ENCODE results near the gene DNAJC15. TPM values are rescaled to one million over a fixed set of nuclear protein-coding genes. Genes with fewer than 3 reads are reported as not detected.

Gene DNAJC15
- polyA plus RNA-seq, 1 donor = 26.7 TPM

DNA sequence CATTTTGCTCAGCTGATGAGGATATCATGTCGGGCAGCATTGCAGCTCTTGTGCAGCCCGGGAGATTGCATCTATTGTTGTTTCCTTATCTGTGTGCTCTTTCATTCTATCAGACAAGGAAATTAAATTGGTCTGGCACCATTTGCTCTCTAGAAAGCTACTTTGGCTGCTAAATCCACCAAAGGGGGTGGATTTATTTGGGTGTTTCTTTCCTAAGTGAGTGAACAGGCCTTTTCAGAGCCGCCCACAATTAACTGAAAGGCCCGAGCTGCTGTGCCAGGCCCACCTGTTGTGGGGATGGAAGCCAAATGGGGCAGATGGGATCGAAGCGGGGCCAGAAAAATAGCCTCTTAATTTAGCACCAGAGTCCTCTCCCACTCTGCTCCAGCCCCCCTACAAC is 99.4 kb downstream of the DNAJC15 start:
- Histone ChIP-seq H3K9me3 (ENCODE audit: control insufficient read depth, low read depth, low read length) (no peaks in the 10 kb centered on the region), H3K4me3 (ENCODE audit: low read length) (no peak overlapping the region), H3K27me3 (ENCODE audit: control insufficient read depth, insufficient read depth, low read length) (no peaks in the 10 kb centered on the region), H3K4me1 (ENCODE audit: control insufficient read depth, insufficient read depth, low read length) (no peaks in the 10 kb centered on the region), H3K27ac (ENCODE audit: low read length) (no peak overlapping the region), H3K36me3 (ENCODE audit: control insufficient read depth, insufficient read depth, low read length) (no peaks in the 10 kb centered on the region)
- no peak for DNase-seq
- no CpG with 5 or more reads among the region's 6 CpGs for WGBS (ENCODE audit: insufficient coverage, low lambda C conversion rate)

DNA sequence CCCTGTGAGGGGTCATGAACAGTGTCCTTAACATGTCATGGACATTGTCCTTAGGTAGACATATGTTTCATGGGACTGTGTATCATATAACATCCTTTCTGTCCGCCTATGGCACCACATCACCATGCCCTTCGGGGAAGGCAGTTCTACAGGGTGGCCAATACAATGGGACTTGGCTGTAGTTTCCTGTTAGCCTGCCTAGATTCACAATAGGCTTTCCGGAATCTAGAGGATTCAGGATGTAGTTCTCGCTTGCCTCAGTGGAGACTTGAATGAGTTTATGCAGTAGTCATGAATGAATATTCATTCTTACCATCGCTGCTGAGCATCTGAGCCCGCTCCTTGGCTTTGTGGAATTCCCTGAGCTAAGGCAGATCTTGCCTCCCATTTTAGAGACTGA is 100.5 kb downstream of the DNAJC15 start:
- Histone ChIP-seq H3K27ac (ENCODE audit: low read length) (no peak overlapping the region), H3K4me1 (ENCODE audit: control insufficient read depth, insufficient read depth, low read length) (no peaks in the 10 kb centered on the region), H3K4me3 (ENCODE audit: low read length) (no peak overlapping the region), H3K27me3 (ENCODE audit: control insufficient read depth, insufficient read depth, low read length) (no peaks in the 10 kb centered on the region), H3K36me3 (ENCODE audit: control insufficient read depth, insufficient read depth, low read length) (no peaks in the 10 kb centered on the region), H3K9me3 (ENCODE audit: control insufficient read depth, low read depth, low read length) (no peaks in the 10 kb centered on the region)
- DNase-seq = no peak
- 92% methylated on average over 2 of the region's 6 CpGs for WGBS (ENCODE audit: insufficient coverage, low lambda C conversion rate)

DNA sequence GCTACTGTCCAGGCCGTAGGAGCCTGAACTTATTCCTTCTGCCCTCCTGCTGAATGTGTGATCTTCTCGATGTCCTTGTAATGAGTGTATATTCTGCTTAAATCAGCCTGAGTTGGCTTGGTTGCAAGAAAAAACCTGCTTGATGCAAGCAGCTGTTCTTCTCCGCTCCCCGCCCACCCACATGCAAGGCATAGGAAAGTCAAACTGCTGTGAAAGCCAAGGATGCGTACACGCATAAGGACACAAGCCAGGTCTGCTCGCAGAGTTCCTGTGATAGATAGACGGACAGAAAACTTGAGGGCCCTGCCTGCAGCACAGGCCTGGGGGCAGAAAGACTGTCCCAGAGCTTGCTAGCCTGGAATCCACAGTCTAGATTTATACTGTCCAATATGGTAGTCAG is 101.1 kb downstream of the DNAJC15 start:
- WGBS (ENCODE audit: insufficient coverage, low lambda C conversion rate) = 90% methylated on average over 2 of the region's 8 CpGs
- no peak for DNase-seq
- Histone ChIP-seq H3K27me3 (ENCODE audit: control insufficient read depth, insufficient read depth, low read length) (no peaks in the 10 kb centered on the region), H3K27ac (ENCODE audit: low read length) (no peak overlapping the region), H3K9me3 (ENCODE audit: control insufficient read depth, low read depth, low read length) (no peaks in the 10 kb centered on the region), H3K4me1 (ENCODE audit: control insufficient read depth, insufficient read depth, low read length) (no peaks in the 10 kb centered on the region), H3K36me3 (ENCODE audit: control insufficient read depth, insufficient read depth, low read length) (no peaks in the 10 kb centered on the region), H3K4me3 (ENCODE audit: low read length) (no peak overlapping the region)

DNA sequence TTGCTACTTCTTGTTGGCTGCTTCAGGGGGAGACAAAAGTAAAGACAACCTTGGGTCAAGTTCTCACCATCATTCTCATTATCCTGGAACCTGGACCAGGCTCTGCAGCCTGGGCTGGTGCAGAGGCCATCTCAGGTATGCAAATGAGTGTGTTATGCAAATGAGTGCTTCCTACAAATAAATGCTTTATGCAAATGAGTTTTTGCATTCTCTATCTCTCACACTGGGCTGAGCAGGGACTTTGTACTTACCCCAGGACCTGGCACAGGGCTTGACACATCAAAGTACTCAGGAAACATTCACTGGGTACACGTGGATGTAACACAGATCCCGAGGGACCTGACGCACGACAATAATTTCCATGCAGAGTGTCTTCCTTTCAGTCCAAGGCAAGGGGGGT is 103.0 kb downstream of the DNAJC15 start:
- no peak for DNase-seq
- Histone ChIP-seq H3K27ac (ENCODE audit: low read length) (no peak overlapping the region), H3K4me3 (ENCODE audit: low read length) (no peak overlapping the region), H3K36me3 (ENCODE audit: control insufficient read depth, insufficient read depth, low read length) (no peaks in the 10 kb centered on the region), H3K9me3 (ENCODE audit: control insufficient read depth, low read depth, low read length) (no peaks in the 10 kb centered on the region), H3K4me1 (ENCODE audit: control insufficient read depth, insufficient read depth, low read length) (no peaks in the 10 kb centered on the region), H3K27me3 (ENCODE audit: control insufficient read depth, insufficient read depth, low read length) (peaks cover 2% of the 10 kb centered on the region)
- no CpG with 5 or more reads among the region's 4 CpGs for WGBS (ENCODE audit: insufficient coverage, low lambda C conversion rate)

DNA sequence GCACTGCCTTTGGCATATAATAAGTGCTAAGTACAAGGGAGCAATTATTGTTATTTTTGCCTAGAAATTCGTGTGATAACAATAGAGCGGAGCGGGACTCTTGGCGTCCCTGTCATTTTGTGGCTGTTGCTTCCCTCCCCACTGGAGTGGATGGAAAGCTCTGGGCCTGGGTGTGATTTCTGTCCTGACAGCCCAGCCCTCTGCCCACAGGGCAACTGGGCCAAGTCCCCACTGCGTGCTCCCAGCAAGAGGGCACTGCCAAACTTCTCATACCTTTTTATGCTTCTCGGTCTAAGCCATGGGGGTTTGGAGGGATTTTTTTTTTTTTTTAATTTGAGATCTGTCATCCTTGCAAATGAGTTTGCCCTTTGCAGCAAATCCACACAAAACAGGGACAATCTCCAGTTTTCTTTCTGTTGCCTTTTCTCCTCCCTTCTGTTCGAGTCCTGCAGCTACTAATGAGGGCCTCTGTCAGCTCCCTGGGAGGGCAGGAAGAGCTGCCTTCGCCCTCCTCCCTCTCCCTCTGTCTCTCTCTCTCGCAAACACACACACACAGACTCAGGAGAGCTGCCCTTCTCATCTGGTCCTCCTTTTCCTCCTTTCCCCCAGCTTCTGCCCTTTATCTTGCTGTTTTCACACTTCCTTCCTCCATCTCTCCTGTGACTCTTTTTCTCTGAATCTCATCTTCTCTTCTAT is 103.9 kb downstream of the DNAJC15 start:
- Histone ChIP-seq H3K27ac (ENCODE audit: low read length) (no peak overlapping the region), H3K4me1 (ENCODE audit: control insufficient read depth, insufficient read depth, low read length) (no peaks in the 10 kb centered on the region), H3K9me3 (ENCODE audit: control insufficient read depth, low read depth, low read length) (no peaks in the 10 kb centered on the region), H3K4me3 (ENCODE audit: low read length) (no peak overlapping the region), H3K36me3 (ENCODE audit: control insufficient read depth, insufficient read depth, low read length) (no peaks in the 10 kb centered on the region), H3K27me3 (ENCODE audit: control insufficient read depth, insufficient read depth, low read length) (peaks cover 2% of the 10 kb centered on the region)
- DNase-seq = no peak
- WGBS (ENCODE audit: insufficient coverage, low lambda C conversion rate) = no CpG with 5 or more reads among the region's 9 CpGs

DNA sequence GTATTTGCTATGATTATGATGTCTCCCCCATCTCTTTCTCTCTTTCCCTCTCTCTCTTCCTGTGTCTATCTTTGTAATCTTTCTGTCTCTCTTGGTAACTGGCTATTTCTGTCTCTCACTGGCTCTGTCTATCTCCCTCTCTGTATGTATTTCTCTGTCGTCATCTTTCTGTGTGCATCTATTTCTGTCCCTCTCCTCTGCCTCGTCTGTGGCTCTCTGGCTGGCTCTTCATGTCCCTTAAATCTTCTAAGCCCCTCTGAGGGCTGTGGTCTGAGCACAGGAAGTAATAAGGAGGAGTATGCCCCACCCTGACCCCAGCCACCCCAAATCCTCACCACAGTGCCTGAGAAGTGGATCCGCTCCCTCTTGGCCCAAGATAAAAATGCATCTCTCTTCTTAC is 104.4 kb downstream of the DNAJC15 start:
- no peaks in the 10 kb centered on the region for H3K9me3 ChIP-seq (ENCODE audit: control insufficient read depth, low read depth, low read length)
- no peaks in the 10 kb centered on the region for H3K36me3 ChIP-seq (ENCODE audit: control insufficient read depth, insufficient read depth, low read length)
- WGBS (ENCODE audit: insufficient coverage, low lambda C conversion rate) = no CpG with 5 or more reads among the region's 3 CpGs
- H3K4me1 ChIP-seq (ENCODE audit: control insufficient read depth, insufficient read depth, low read length) = no peaks in the 10 kb centered on the region
- peaks cover 2% of the 10 kb centered on the region for H3K27me3 ChIP-seq (ENCODE audit: control insufficient read depth, insufficient read depth, low read length)
- H3K4me3 ChIP-seq (ENCODE audit: low read length) = no peak overlapping the region
- no peak overlapping the region for H3K27ac ChIP-seq (ENCODE audit: low read length)
- DNase-seq = no peak

DNA sequence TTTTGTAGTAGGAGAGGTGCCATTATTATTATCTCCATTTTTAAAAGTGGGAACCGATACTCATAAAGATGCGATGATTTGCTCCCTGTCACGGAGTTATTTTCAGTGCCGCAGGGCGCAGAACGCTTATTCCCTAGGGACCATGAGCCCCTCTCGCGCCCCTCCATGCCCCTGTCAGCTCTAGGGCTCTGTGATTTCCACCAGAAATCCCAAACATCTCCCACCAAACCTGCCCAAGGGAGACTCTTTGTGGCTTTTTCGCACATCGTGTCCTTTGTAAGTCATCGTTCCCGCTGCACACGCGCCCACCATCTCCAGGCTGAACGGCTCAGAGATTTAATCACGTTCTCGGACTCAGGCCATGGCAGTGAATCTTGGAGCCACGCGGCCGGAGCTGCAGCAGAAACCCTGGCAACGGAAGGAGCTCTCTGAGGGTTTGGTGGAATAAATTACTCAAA is 105.1 kb downstream of the DNAJC15 start:
- WGBS (ENCODE audit: insufficient coverage, low lambda C conversion rate) = no CpG with 5 or more reads among the region's 21 CpGs
- no peak for DNase-seq
- Histone ChIP-seq H3K27ac (ENCODE audit: low read length) (no peak overlapping the region), H3K4me1 (ENCODE audit: control insufficient read depth, insufficient read depth, low read length) (no peaks in the 10 kb centered on the region), H3K36me3 (ENCODE audit: control insufficient read depth, insufficient read depth, low read length) (no peaks in the 10 kb centered on the region), H3K9me3 (ENCODE audit: control insufficient read depth, low read depth, low read length) (no peaks in the 10 kb centered on the region), H3K4me3 (ENCODE audit: low read length) (no peak overlapping the region), H3K27me3 (ENCODE audit: control insufficient read depth, insufficient read depth, low read length) (peaks cover 2% of the 10 kb centered on the region)

DNA sequence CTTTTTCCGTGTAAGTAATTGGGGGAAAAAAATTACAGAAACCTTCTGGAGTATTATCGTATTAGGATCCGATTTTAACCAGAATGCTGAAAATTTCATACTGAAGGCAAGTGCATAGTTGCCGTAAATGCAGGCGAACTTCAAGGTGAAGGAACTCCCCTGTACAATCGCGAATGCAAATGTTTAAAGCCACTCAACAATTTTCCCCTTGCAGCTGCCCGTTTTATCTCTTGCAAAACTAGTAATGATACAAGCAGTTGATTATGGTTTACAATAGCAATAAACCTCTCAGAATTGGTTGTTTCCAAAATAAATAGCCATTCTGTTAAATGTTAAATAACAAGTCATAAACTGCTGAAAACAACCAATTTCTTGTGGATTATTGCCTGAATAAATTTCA is 105.7 kb downstream of the DNAJC15 start:
- Histone ChIP-seq H3K27ac (ENCODE audit: low read length) (no peak overlapping the region), H3K4me1 (ENCODE audit: control insufficient read depth, insufficient read depth, low read length) (no peaks in the 10 kb centered on the region), H3K4me3 (ENCODE audit: low read length) (no peak overlapping the region), H3K9me3 (ENCODE audit: control insufficient read depth, low read depth, low read length) (no peaks in the 10 kb centered on the region), H3K36me3 (ENCODE audit: control insufficient read depth, insufficient read depth, low read length) (no peaks in the 10 kb centered on the region), H3K27me3 (ENCODE audit: control insufficient read depth, insufficient read depth, low read length) (peaks cover 2% of the 10 kb centered on the region)
- DNase-seq = no peak
- 0% methylated on average over 1 of the region's 8 CpGs for WGBS (ENCODE audit: insufficient coverage, low lambda C conversion rate)

DNA sequence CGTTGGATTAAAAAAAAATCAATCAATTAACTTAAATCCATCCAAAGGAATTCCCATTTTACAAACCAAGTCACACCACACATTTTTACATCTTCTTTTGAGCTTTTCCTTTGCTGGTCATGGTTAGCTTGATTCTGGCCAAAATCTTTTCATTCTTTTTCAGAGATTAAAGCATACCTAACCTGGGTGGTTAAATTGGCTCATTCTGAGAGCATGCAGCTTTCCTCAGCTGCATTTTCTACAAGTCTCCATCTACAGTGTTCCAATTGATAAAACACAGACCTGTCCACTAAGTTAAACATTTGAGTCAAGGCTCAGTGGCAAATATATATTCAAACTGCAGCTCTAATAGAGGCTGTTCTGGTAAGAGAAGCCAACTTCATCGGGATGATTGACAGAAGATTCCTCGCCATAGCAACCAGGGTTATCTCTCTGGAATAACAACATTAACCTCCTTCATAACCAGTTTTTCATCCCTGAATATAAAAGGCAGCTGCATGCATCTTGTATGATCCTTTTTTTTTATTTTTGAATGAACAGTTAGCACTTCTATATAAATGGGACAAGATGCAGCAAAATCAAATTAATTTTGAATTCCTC is 106.2 kb downstream of the DNAJC15 start:
- no peak for DNase-seq
- no CpG with 5 or more reads among the region's 3 CpGs for WGBS (ENCODE audit: insufficient coverage, low lambda C conversion rate)
- Histone ChIP-seq H3K27me3 (ENCODE audit: control insufficient read depth, insufficient read depth, low read length) (peaks cover 2% of the 10 kb centered on the region), H3K36me3 (ENCODE audit: control insufficient read depth, insufficient read depth, low read length) (no peaks in the 10 kb centered on the region), H3K27ac (ENCODE audit: low read length) (no peak overlapping the region), H3K9me3 (ENCODE audit: control insufficient read depth, low read depth, low read length) (no peaks in the 10 kb centered on the region), H3K4me1 (ENCODE audit: control insufficient read depth, insufficient read depth, low read length) (no peaks in the 10 kb centered on the region), H3K4me3 (ENCODE audit: low read length) (no peak overlapping the region)

DNA sequence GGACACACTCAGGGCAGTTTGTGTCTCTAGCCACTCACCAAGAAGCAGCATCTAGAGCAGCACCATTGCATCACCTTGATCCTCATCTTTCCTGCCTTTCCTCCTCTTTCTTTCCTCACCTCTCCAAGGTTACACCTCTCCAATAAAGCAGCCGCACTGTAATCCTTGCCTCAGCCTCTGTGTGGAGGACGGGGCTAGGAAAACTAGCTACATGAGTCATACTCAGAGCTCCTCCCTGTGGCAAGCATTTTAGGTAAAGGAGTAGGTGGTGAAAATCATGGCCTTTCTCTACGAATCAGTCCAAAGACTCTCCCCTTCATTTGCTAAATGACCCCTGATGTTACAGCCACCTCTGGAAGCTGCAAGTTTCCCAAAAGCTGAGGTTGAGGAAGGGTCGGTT is 108.9 kb downstream of the DNAJC15 start:
- WGBS (ENCODE audit: insufficient coverage, low lambda C conversion rate) = no CpG with 5 or more reads among the region's 4 CpGs
- H3K36me3 ChIP-seq (ENCODE audit: control insufficient read depth, insufficient read depth, low read length) = no peaks in the 10 kb centered on the region
- no peak overlapping the region for H3K27ac ChIP-seq (ENCODE audit: low read length)
- peaks cover 2% of the 10 kb centered on the region for H3K27me3 ChIP-seq (ENCODE audit: control insufficient read depth, insufficient read depth, low read length)
- no peaks in the 10 kb centered on the region for H3K9me3 ChIP-seq (ENCODE audit: control insufficient read depth, low read depth, low read length)
- DNase-seq = peak; percentile 33 to 49
- no peak overlapping the region for H3K4me3 ChIP-seq (ENCODE audit: low read length)
- no peaks in the 10 kb centered on the region for H3K4me1 ChIP-seq (ENCODE audit: control insufficient read depth, insufficient read depth, low read length)

DNA sequence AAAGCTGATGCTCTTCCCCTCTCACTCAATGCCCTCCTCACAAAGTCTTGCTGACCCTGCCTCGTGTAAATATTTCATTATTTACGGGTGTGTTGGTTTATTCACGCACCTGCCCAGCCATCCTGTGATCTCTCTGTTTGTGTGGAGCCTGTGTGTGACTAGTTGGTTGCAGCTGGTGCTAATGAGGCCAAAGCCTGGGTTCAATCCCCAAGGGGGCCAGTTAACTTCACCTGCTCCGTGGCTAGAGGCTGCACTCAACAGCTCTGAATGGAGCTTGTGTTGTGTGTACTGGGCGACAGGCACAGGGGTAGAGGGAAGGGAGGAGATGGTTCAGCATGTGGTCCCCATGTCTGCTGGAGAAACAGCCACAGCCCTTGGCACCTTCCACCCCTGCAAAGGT is 109.5 kb downstream of the DNAJC15 start:
- Histone ChIP-seq H3K4me3 (ENCODE audit: low read length) (no peak overlapping the region), H3K9me3 (ENCODE audit: control insufficient read depth, low read depth, low read length) (no peaks in the 10 kb centered on the region), H3K36me3 (ENCODE audit: control insufficient read depth, insufficient read depth, low read length) (no peaks in the 10 kb centered on the region), H3K4me1 (ENCODE audit: control insufficient read depth, insufficient read depth, low read length) (no peaks in the 10 kb centered on the region), H3K27ac (ENCODE audit: low read length) (no peak overlapping the region), H3K27me3 (ENCODE audit: control insufficient read depth, insufficient read depth, low read length) (peaks cover 2% of the 10 kb centered on the region)
- no peak for DNase-seq
- no CpG with 5 or more reads among the region's 5 CpGs for WGBS (ENCODE audit: insufficient coverage, low lambda C conversion rate)
